LNCaP clone FGC (cell line): ENCODE results near the gene GSTO1.

Source experiments
- DNase-seq: peaks from one replicate; pipeline ENCODE4 v3.0.0-alpha.2; 2011; ENCODE audit warnings: low read depth
- H3K4me3 ChIP-seq: 2 replicates; pipeline ENCODE4 v1.5.1; 2011; ENCODE audit warnings: mild to moderate bottlenecking, low read depth, low read length, control low read depth
- TF ChIP-seq, protein P1 (sequence below): IDR thresholded peaks from 2 replicates; pipeline ENCODE4 v1.5.1; 2012; ENCODE audit warnings: mild to moderate bottlenecking; ENCODE audit not compliant: control insufficient read depth, insufficient read depth; ENCODE audit errors: extremely low read depth

GSTO1 gene

GRCh38 chr10:104255311-104255981, 754 bp downstream of the GSTO1 start:
- H3K4me3 ChIP-seq: peak overlapping the region; percentile 78
- no peak for DNase-seq
- TF ChIP-seq, protein P1, sequence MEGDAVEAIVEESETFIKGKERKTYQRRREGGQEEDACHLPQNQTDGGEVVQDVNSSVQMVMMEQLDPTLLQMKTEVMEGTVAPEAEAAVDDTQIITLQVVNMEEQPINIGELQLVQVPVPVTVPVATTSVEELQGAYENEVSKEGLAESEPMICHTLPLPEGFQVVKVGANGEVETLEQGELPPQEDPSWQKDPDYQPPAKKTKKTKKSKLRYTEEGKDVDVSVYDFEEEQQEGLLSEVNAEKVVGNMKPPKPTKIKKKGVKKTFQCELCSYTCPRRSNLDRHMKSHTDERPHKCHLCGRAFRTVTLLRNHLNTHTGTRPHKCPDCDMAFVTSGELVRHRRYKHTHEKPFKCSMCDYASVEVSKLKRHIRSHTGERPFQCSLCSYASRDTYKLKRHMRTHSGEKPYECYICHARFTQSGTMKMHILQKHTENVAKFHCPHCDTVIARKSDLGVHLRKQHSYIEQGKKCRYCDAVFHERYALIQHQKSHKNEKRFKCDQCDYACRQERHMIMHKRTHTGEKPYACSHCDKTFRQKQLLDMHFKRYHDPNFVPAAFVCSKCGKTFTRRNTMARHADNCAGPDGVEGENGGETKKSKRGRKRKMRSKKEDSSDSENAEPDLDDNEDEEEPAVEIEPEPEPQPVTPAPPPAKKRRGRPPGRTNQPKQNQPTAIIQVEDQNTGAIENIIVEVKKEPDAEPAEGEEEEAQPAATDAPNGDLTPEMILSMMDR: no peak

DNA sequence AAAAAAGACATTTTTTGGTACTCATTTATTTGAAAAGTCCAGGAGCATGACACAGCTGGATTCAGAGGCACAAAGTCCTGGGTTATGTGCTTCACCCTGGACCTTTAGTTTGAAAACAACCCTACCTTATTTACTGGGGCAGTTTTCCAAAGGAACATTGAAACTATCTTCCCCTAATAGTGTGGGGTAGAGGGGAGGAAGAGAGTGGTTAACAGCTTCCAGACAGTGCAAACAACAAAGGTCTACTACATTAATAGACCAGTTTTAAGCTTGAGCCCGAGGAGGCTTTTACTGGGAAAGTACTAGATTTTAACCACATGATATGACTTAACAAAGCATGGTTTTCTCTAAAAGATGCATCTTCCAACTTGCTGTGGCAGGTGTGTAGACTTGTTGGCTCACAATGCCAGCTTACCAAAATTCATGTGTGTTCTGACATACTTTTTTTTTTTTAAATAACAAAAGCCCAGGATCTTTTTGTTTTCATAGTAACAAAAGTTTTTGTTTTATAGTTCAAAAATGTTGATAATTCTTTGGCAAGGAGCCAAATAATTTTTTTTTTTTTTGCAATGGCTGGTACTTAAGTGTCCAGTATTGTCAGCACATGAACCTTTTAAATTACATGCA, 1.8 kb downstream of the GSTO1 start:
- peak; percentile 40 for DNase-seq
- no peak overlapping the region for H3K4me3 ChIP-seq
- TF ChIP-seq, protein P1: no peak

GRCh38 chr10:104257235-104257634, 2.5 kb downstream of the GSTO1 start:
- DNase-seq: no peak

GRCh38 chr10:104258209-104258608, 3.5 kb downstream of the GSTO1 start:
- no peak for DNase-seq
- no peak overlapping the region for H3K4me3 ChIP-seq
- TF ChIP-seq, protein P1: no peak

More at GRCh38 chr10:104257235-104257634, 2.5 kb downstream of the GSTO1 start:
- no peak overlapping the region for H3K4me3 ChIP-seq
- TF ChIP-seq, protein P1: no peak

- no peak overlapping the region for H3K4me3 ChIP-seq
- TF ChIP-seq, protein P1: no peak
- DNase-seq: no peak
Measured at GRCh38 chr10:104259456-104259855, 4.8 kb downstream of the GSTO1 start.

GRCh38 chr10:104259999-104260774, 5.5 kb downstream of the GSTO1 start:
- no peak overlapping the region for H3K4me3 ChIP-seq
- DNase-seq: no peak
- TF ChIP-seq, protein P1: no peak
